OCI-LY1 (cell line): ENCODE results near the gene DIAPH3.

ENCODE experiments used
- H2AFZ ChIP-seq: fragments of 200-600 bp; sonication (generic), shearing (Covaris generic); 2 replicates; pipeline ENCODE4 v1.6.0; 2014; ENCODE audit warnings: antibody characterized with exemption, mild to moderate bottlenecking, low read length
- H3F3A ChIP-seq: fragments of 200-600 bp; sonication (generic), shearing (Covaris generic); 2 replicates; pipeline ENCODE4 v1.6.0; 2014; ENCODE audit warnings: mild to moderate bottlenecking, antibody characterized with exemption, low read length, moderate library complexity; ENCODE audit not compliant: insufficient read depth
- H3K27ac ChIP-seq: fragments of 200-600 bp; sonication (generic); 2 replicates; pipeline ENCODE4 v1.5.1; 2014; ENCODE audit warnings: low read length, mixed run types, mild to moderate bottlenecking, low read depth; ENCODE audit not compliant: poor library complexity, severe bottlenecking
- H3K27me3 ChIP-seq: fragments of 200-600 bp; sonication (generic); 2 replicates; pipeline ENCODE4 v1.6.0; 2014; ENCODE audit warnings: antibody characterized with exemption, mild to moderate bottlenecking, low read length, moderate library complexity; ENCODE audit not compliant: insufficient read depth
- H3K36me3 ChIP-seq: fragments of 200-600 bp; sonication (generic); 2 replicates; pipeline ENCODE4 v1.6.1; 2014; ENCODE audit warnings: mild to moderate bottlenecking, antibody characterized with exemption, low read length, moderate library complexity, mixed read lengths; ENCODE audit not compliant: insufficient read depth
- H3K4me1 ChIP-seq: fragments of 200-600 bp; sonication (generic); 2 replicates; pipeline ENCODE4 v1.5.1; 2014; ENCODE audit warnings: mild to moderate bottlenecking, low read length, moderate library complexity; ENCODE audit not compliant: insufficient read depth, severe bottlenecking
- H3K4me2 ChIP-seq: fragments of 200-600 bp; sonication (generic), shearing (Covaris generic); 2 replicates; pipeline ENCODE4 v1.6.1; 2014; ENCODE audit warnings: low read length
- H3K4me3 ChIP-seq: fragments of 200-600 bp; sonication (generic); 2 replicates; pipeline ENCODE4 v1.5.1; 2014; ENCODE audit warnings: low read length, low read depth, mild to moderate bottlenecking, mixed read lengths; ENCODE audit not compliant: poor library complexity, severe bottlenecking
- H3K79me2 ChIP-seq: fragments of 200-600 bp; shearing (Covaris generic); 2 replicates; pipeline ENCODE4 v1.6.1; 2016; ENCODE audit warnings: mixed run types, low read length, mixed read lengths; ENCODE audit not compliant: insufficient read depth
- H3K9ac ChIP-seq: fragments of 200-600 bp; sonication (generic), shearing (Covaris generic); 2 replicates; pipeline ENCODE4 v1.6.1; 2014; ENCODE audit warnings: mild to moderate bottlenecking, low read length, mixed read lengths
- H3K9me2 ChIP-seq: fragments of 200-600 bp; sonication (generic), shearing (Covaris generic); 2 replicates; pipeline ENCODE4 v1.6.1; 2014; ENCODE audit warnings: low read depth, mild to moderate bottlenecking, low read length, mixed read lengths
- H3K9me3 ChIP-seq: fragments of 200-600 bp; shearing (Covaris generic); 2 replicates; pipeline ENCODE4 v1.6.1; 2014; ENCODE audit warnings: low read length, mixed read lengths
- H4K20me1 ChIP-seq: fragments of 200-600 bp; sonication (generic), shearing (Covaris generic); 2 replicates; pipeline ENCODE4 v1.6.0; 2016; ENCODE audit warnings: mild to moderate bottlenecking, low read length; ENCODE audit not compliant: insufficient read depth
- CTCF ChIP-seq: fragments of 200-600 bp; sonication (generic), shearing (Covaris generic); IDR thresholded peaks from 2 replicates; pipeline ENCODE4 v1.5.1; 2017; ENCODE audit warnings: mild to moderate bottlenecking, antibody characterized with exemption, low read length, moderate library complexity, mixed read lengths
- EZH2 ChIP-seq: fragments of 200-600 bp; sonication (generic), shearing (Covaris generic); IDR thresholded peaks from 2 replicates; pipeline ENCODE4 v1.8.0; 2017; ENCODE audit warnings: borderline replicate concordance, mixed run types, mild to moderate bottlenecking, antibody characterized with exemption, low read length, moderate library complexity, mixed read lengths

DIAPH3 gene

GRCh38 chr13:60019119-60019993 is 144.4 kb downstream of the DIAPH3 start:
- Histone ChIP-seq H4K20me1 (no peaks in the 10 kb centered on the region), H3F3A (no peaks in the 10 kb centered on the region), H2AFZ (no peak overlapping the region), H3K9me3 (no peaks in the 10 kb centered on the region), H3K9me2 (no peaks in the 10 kb centered on the region), H3K79me2 (peaks cover 3% of the 10 kb centered on the region; the same call in 1 of the 2 replicates), H3K27ac (no peak overlapping the region), H3K4me3 (no peak overlapping the region), H3K9ac (no peak overlapping the region), H3K4me1 (peaks cover 17% of the 10 kb centered on the region), H3K36me3 (peaks cover 9% of the 10 kb centered on the region; the same call in 1 of the 2 replicates), H3K27me3 (no peaks in the 10 kb centered on the region), H3K4me2 (0 out of 2 replicates have a peak overlapping the region, but pooled peaks have one; percentile 8)
- TF ChIP-seq EZH2: no peak
- TF ChIP-seq CTCF: no peak

- no peaks in the 10 kb centered on the region for H3F3A ChIP-seq
- no peak overlapping the region for H3K4me2 ChIP-seq
- H3K4me3 ChIP-seq: no peak overlapping the region
- H2AFZ ChIP-seq: 0 out of 2 replicates have a peak overlapping the region, but pooled peaks have one; percentile 80
- peaks cover 6% of the 10 kb centered on the region; the same call in 1 of the 2 replicates for H3K36me3 ChIP-seq
- peaks cover 3% of the 10 kb centered on the region; the same call in 1 of the 2 replicates for H3K79me2 ChIP-seq
- no peak overlapping the region for H3K27ac ChIP-seq
- H3K9ac ChIP-seq: no peak overlapping the region
- no peaks in the 10 kb centered on the region for H4K20me1 ChIP-seq
- no peak for TF ChIP-seq EZH2
- TF ChIP-seq CTCF: no peak
- H3K9me2 ChIP-seq: no peaks in the 10 kb centered on the region
- H3K9me3 ChIP-seq: no peaks in the 10 kb centered on the region
- H3K4me1 ChIP-seq: peaks cover 17% of the 10 kb centered on the region
- no peaks in the 10 kb centered on the region for H3K27me3 ChIP-seq
Measured at GRCh38 chr13:60018536-60018935, 145.2 kb downstream of the DIAPH3 start.

GRCh38 chr13:60016229-60016628 is 147.5 kb downstream of the DIAPH3 start:
- H3K79me2 ChIP-seq: peaks cover 3% of the 10 kb centered on the region; the same call in 1 of the 2 replicates
- no peaks in the 10 kb centered on the region for H3K9me3 ChIP-seq
- no peak overlapping the region for H3K27ac ChIP-seq
- no peak overlapping the region for H3K4me2 ChIP-seq
- H2AFZ ChIP-seq: no peak overlapping the region
- H3F3A ChIP-seq: no peaks in the 10 kb centered on the region
- no peaks in the 10 kb centered on the region for H4K20me1 ChIP-seq
- H3K9ac ChIP-seq: no peak overlapping the region
- H3K9me2 ChIP-seq: no peaks in the 10 kb centered on the region
- H3K4me1 ChIP-seq: peaks cover 17% of the 10 kb centered on the region
- TF ChIP-seq EZH2 (no peak), CTCF (no peak)
- no peaks in the 10 kb centered on the region for H3K27me3 ChIP-seq
- peaks cover 6% of the 10 kb centered on the region; the same call in 1 of the 2 replicates for H3K36me3 ChIP-seq
- no peak overlapping the region for H3K4me3 ChIP-seq
